ENCODE results near the gene C6orf47.

C6orf47 gene

GRCh38 chr6:31662124-31662723 lies 1.6 kb upstream of the C6orf47 start:
- TF ChIP-seq CTCF (IDR thresholded peaks at IDR 0.05; ENCODE audit: low read depth, low read length), result no peak
- H3K4me3 ChIP-seq (ENCODE audit: low read depth, low read length), result no peak overlapping the region

GRCh38 chr6:31661262-31662123 lies 915 bp upstream of the C6orf47 start:
- no peak for TF ChIP-seq CTCF (IDR thresholded peaks at IDR 0.05; ENCODE audit: low read depth, low read length)
- peak overlapping the region; percentile 93 for H3K4me3 ChIP-seq (ENCODE audit: low read depth, low read length)

GRCh38 chr6:31659649-31660380 lies 763 bp downstream of the C6orf47 start:
- no peak for TF ChIP-seq CTCF (IDR thresholded peaks at IDR 0.05; ENCODE audit: low read depth, low read length)
- H3K4me3 ChIP-seq (ENCODE audit: low read depth, low read length), result peak overlapping the region; percentile 93

- no peak for TF ChIP-seq CTCF (IDR thresholded peaks at IDR 0.05; ENCODE audit: low read depth, low read length)
- H3K4me3 ChIP-seq (ENCODE audit: low read depth, low read length), result peak overlapping the region; percentile 93
Observed at GRCh38 chr6:31658983-31659648, 1.5 kb downstream of the C6orf47 start.

- H3K4me3 ChIP-seq (ENCODE audit: low read depth, low read length), result no peak overlapping the region
- TF ChIP-seq CTCF (IDR thresholded peaks at IDR 0.05; ENCODE audit: low read depth, low read length), result no peak
Observed at GRCh38 chr6:31658158-31658688, 2.4 kb downstream of the C6orf47 start.

- H3K4me3 ChIP-seq (ENCODE audit: low read depth, low read length), result no peak overlapping the region
Observed at GRCh38 chr6:31657406-31658157, 3.0 kb downstream of the C6orf47 start.

More at GRCh38 chr6:31657406-31658157, 3.0 kb downstream of the C6orf47 start:
- TF ChIP-seq CTCF (IDR thresholded peaks at IDR 0.05; ENCODE audit: low read depth, low read length), result no peak
